NCI-H345 treated with DMSO at 0.1 percent for 48 hours (cell line): ENCODE measurements around the gene PRKG1.

ENCODE experiments used
- DNase-seq: peaks from one replicate; lab custom pipeline; 2025; ENCODE audit not compliant: unreplicated experiment; lab: John Stamatoyannopoulos, UW

PRKG1 gene

DNA sequence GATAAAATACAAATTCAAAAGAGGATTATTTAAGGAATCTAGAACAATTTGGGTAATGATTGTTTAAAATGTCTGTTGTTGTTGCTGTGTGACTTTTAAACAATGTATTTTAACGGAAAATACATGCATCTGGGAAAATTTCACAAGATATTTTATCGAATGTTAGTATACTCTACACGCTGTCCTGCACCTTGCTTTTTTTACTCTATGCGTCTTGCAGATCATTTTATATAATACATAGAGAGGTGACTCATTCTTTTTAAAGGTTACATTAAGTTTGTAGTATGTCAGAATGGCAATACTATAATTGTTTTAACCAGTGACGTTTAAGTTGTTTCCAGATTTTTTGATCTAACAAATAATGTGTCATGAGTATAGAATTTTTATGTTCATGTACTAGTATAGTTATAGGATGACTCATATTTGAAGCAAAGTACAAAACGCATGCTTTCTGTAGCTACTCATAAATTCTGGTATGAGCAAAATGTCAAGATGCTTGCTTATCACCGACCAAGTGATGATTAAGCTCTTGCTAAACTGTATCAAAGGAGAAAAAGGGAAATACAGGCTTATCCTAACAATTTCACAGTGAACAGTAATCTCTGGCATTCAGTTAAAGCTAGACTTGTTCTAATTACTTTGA is 1244.7 kb downstream of the PRKG1 start:
- DNase-seq = no peak

DNA sequence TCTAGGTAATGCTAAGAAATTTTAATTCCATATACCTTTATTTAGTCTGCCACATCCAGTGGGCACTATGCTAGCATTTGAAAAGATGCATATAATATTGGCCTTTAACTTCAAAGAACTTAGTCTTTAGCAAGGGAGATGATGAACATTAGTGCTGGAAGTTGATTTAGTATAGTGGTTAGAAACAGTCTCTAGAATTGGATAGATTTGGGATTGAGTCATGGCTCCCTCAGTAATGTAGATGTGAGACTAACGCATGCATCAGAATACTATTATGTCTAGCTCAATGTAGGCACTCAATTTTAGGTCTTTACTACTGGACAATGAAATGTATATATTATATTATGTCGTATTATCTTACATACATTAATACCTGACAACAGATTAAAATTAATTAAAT is 1245.6 kb downstream of the PRKG1 start:
- DNase-seq = no peak

DNA sequence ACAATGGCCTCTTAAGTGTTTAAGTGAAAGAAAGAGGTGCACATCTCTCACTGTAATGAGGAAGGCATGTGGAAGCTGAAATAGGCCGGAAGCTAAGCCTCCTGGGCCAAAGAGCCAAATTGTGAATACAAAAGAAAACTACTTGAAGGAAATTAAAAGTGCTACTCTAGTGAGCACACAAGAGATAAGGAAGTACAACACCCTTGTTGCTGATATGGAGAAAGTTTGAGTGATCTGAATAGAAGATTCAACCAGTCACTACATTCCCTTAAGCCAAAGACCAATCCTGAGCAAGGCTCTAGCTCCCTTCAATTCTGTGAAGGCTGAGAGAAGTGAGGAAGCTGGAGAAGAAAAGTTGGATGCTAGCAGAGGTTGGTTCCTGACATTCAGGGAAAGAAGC is 1248.0 kb downstream of the PRKG1 start:
- DNase-seq = no peak

DNA sequence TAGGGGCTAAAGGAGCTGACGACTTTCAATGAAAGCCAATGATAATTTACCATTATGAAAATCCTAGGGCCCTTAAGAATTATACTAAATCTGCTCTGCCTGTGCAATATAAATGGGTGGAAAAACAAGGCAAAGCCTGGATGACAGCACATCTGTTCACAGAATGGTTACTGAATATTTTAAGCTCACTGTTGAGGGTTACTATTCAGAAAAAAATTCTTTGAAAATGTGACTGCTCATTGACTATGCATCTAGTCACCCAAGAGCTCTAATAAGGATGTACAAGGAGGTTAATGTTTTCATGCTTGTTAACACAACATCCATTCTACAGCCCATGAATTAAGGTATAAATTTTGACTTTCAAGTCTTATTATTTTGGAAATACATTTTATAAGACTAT is 1248.6 kb downstream of the PRKG1 start:
- DNase-seq = no peak

DNA sequence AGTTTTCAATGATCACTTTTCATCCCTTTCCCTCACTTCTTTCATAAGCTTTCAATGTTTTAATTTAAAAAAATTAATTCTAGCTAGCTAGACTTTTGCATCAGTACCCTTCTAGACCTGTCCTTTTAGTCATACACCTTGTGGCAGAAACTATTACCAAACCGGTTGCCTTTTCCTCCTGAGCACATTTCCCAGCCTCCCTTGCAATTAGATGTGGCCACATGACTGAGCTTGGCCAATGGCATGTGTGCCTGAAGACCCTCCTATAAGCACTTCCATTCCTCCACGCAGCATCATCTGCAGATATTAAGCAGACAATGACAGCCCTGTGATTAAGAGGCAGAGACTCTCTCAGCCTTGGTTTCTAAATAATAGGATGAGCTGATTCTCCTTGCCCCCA is 1252.1 kb downstream of the PRKG1 start:
- no peak for DNase-seq

DNA sequence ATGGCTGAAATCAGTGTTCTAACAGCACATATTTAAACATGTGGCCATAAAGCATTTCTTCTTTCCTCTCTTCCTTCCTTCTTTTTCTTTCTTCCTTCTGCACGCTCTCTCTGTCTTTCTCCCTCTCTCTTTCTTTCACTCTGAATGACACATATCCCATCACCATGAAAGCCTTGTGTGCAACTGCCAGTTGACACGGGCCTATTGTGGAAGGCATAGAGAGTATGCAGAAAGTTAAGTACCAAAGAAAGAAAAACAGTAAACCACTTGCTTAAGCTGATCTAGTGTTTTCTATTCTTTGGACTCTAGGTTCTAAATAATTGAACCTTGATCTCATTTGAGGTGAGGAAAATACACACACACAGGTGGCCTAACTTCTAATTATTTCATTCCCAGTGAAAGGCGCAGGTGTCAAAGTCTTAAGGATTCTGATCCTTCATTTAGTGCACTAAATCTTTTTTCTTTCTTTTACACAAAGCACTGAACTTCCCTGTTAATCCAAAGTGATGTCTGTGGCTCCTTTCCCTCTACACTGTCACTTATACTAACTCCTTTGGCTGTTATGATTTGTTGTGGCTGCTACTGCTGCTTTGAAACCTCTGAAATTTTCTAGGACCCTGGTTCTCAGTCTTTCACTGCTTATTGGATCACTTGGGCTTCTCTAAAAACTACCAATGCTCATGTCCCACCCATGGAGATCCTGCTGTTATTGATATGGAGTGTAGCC is 1257.5 kb downstream of the PRKG1 start:
- no peak for DNase-seq

DNA sequence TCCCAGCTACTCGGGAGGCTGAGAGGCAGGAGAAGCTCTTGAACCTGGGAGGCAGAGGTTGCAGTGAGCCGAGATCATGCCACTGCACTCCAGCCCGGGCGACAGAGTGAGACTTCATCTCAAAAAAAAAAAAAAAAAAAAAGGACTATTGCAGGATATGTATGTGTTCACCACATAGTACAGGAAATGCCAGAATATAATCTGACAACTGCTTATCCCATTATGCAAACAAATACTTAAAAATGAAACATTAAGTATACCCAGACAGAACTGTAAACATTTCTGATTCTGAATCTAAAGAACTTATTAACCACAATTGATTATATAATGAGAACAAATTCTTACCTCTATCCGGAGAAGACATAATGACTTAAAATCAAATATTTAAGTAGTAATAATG is 1258.5 kb downstream of the PRKG1 start:
- DNase-seq = no peak

DNA sequence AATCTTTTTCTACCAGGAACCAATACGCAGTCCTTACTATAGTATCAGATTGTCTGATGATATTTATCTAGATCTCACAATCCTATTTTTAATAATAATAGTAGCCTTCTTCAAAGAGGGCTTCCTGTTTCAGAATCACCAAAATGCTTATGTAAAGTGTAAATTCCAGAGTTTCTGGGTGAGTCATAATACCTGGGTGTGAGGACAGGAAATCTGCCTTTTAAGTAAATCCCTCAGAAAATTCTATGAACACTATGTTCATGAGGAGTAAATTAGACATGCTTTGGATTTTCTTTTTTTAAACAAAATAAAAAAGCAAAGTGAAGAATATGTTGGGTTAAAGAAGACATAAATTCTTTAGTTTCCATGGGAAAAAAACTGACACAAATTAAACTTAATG is 1260.3 kb downstream of the PRKG1 start:
- no peak for DNase-seq

DNA sequence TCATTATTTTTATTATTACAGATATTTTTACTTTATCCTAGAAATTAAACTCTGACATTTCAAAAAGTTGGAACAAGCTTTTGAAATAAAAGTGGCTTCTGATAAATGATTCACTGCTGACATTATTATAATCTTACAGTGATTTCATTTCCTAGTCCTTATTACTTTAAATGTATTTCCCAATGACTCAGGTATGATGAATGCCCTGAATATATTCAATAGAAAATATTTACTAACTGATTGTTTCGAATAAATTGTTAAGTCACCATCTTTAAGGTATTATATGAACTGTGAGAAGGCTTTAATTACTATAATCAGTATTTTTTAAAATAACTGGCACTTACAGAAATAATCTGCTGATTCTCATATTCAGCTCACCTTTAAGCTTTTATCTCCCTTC is 1261.4 kb downstream of the PRKG1 start:
- DNase-seq = no peak

DNA sequence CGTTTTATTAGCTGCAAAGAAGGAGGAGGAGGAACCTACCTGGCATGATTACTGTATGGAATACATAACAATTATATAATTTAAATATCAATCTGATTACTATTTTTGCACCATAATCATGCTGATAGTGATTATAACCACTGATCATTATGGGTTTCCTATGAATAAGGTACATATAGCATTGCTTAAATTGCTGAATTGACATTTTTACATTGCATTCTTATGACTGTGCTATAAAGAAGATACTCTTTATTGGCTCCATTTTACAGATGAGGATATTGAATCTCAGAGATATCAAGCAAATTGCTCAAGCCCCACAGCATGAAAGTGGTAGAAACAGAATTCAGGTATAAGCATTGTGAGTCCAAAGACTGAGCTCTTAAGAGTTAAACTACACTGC is 1262.9 kb downstream of the PRKG1 start:
- no peak for DNase-seq

DNA sequence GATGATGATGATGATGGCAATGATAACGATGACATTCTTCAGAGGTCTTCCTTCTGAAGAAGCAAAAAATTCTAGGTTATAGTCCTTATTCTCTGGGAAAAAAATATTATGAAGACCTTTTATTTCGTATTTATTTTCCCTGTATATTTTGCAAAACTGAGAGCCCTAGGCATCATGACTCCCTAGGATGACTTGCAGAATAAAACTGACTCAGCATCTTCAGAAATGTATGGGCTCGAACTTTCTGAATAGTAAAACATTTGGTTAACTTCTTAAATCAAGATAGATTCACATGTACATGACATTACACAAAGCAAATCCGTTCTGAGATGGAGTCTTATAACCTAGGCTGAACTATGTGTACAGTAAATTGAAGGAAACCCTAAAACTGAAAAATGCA is 1269.2 kb downstream of the PRKG1 start:
- no peak for DNase-seq

DNA sequence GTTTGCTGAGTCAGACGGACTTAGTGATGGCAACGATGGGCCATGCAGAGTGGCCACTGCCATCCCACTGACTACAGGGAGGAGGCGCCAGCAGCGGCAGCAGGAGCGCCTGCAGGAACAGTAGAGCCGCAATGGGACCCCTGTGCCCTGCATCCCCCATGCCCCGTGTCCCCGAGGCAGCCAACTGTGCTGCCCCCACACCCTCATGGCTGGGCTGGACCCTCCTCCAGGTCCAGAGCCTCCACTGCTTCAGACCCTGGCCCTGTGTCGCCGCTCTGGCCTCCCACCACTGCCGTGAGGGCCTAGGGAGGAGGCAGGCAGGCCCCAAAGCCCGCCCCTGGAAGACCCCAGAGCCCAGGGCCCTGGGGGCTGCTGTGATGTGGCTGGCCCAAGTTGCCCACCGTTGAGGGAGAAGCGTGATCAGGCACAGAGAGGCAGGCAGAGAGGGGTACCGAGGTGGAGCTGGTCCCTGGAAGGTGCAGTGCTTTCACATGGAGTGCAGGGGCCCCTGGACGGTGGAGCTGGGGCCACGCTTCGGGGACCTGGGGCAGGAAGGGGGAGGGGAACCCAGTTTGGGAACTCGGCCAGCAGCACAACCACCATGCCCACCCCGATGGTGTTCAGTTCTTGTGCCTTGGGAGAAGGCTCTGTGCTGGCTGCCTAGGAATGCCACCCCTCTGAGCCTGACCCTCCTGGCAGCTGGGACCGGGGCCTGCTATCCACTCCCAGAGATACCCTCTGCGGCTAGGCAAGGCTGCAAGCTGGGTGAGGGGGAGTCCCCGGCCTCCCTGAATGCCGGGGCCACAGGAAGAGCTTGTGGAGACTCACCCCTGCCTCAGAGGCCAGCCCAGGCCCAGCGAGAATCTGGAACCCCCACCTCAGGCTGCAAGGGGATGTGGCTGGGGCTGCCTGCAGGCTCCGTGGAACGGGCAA is 1272.4 kb downstream of the PRKG1 start:
- DNase-seq = no peak

DNA sequence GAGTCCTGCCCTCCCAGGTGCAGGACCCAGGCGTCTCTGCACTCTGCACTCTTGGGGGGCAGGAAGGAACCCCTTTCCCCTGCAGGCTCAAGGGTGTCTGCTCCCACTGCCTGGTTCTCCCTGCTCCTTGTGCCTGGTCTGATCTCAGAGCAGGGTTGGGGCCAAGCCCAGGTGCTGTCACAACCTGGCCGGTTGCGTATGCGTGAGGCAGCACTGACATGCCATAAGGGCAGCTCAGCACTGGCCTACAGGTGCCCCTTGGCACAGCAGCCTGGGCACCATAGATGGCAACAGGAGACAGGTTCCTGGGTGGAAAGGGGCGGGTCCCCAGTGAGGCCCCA is 1273.0 kb downstream of the PRKG1 start:
- no peak for DNase-seq
